GM12878 (cell line): Measurements from ENCODE around the gene DISP3. TPM values are rescaled to one million over a fixed set of nuclear protein-coding genes. Genes with fewer than 3 reads are reported as not detected.

Experiments used
- ATAC-seq: fragments of 200-7000 bp; cut with Tn5 transposase; 3 replicates; pipeline ENCODE4 v1.9.1; 2020; ENCODE audit warnings: mild to moderate bottlenecking, moderate library complexity
- BruUV-seq: library from RNA; stranded (reverse); fragments of 400-500 nt; replicated peaks from 2 replicates; lab custom pipeline; 2021; lab: Mats Ljungman, UMichigan
- CTCF ChIA-PET: fragments of 300-600 bp; sonication (Branson Sonifier 250); formaldehyde crosslinking; extraction: SDS; loops from one replicate; lab custom pipeline; 2021; ENCODE audit warnings: inconsistent platforms; lab: Yijun Ruan, JAX
- POLR2A ChIA-PET: fragments of 350-600 bp; formaldehyde crosslinking; extraction: SDS; loops from one replicate; lab custom pipeline; 2021; ENCODE audit warnings: inconsistent platforms; lab: Charles Lee
- RAD21 ChIA-PET: fragments of 300-600 bp; sonication (Branson Sonifier 250); formaldehyde crosslinking; loops from one replicate; lab custom pipeline; 2023; ENCODE audit warnings: antibody characterized with exemption; ENCODE audit not compliant: unreplicated experiment; lab: Charles Lee
- SMC1A ChIA-PET: fragments of 300-600 bp; sonication (Branson Sonifier 250); formaldehyde crosslinking; loops from one replicate; lab custom pipeline; 2023; ENCODE audit not compliant: unreplicated experiment, uncharacterized antibody; lab: Charles Lee
- DNase-seq: peaks from one replicate; pipeline ENCODE4 v3.0.0-alpha.2; 2011; ENCODE audit warnings: low read depth, low spot score
- FAIRE-seq: peaks from 3 replicates; lab custom pipeline; 2011; peaks lifted over from hg19 to GRCh38; lab: Jason Lieb, UNC
- H2AFZ ChIP-seq: 2 replicates; pipeline ENCODE4 v1.6.0; 2011; ENCODE audit warnings: low read depth, low read length, control low read depth; ENCODE audit not compliant: control insufficient read depth
- H3K27ac ChIP-seq: 2 replicates; pipeline ENCODE4 v1.5.1; 2011; ENCODE audit warnings: control low read depth; ENCODE audit not compliant: control insufficient read depth, insufficient read depth
- H3K27me3 ChIP-seq, 2 experiments: replicated peaks in 1 of 2; 2 replicates each; pipeline versions ENCODE4 v1.6.0 to v1.6.1; 2011; ENCODE audit warnings: low read length in 1 of 2; ENCODE audit not compliant: control insufficient read depth in 2 of 2, insufficient read depth in 2 of 2
- H3K36me3 ChIP-seq, 2 experiments: 2 replicates each; pipeline ENCODE4 v1.5.1; 2011; ENCODE audit warnings: low read length in 1 of 2; ENCODE audit not compliant: control insufficient read depth in 2 of 2, insufficient read depth in 2 of 2
- H3K4me1 ChIP-seq: 2 replicates; pipeline ENCODE4 v1.6.1; 2011; ENCODE audit warnings: mild to moderate bottlenecking, low read length, moderate library complexity, mixed read lengths; ENCODE audit not compliant: control insufficient read depth, insufficient read depth
- H3K4me2 ChIP-seq: 2 replicates; pipeline ENCODE4 v1.6.0; 2011; ENCODE audit warnings: control low read depth; ENCODE audit not compliant: control insufficient read depth, insufficient read depth
- H3K4me3 ChIP-seq: fragments of 200-600 bp; sonication (generic); 2 replicates; pipeline ENCODE4 v1.5.1; 2016
- H3K79me2 ChIP-seq: 2 replicates; pipeline ENCODE4 v1.6.0; 2011; ENCODE audit warnings: low read length; ENCODE audit not compliant: control insufficient read depth, insufficient read depth
- H3K9ac ChIP-seq: 2 replicates; pipeline ENCODE4 v1.8.0; 2011; ENCODE audit warnings: low read length, control low read depth, mixed read lengths; ENCODE audit not compliant: control insufficient read depth, insufficient read depth
- H3K9me3 ChIP-seq: replicated peaks from 3 replicates; pipeline ENCODE4 v1.5.1; 2011; ENCODE audit warnings: mild to moderate bottlenecking, low read length; ENCODE audit not compliant: control insufficient read depth, insufficient read depth
- H4K20me1 ChIP-seq: 2 replicates; pipeline ENCODE4 v1.6.0; 2011; ENCODE audit not compliant: control insufficient read depth, insufficient read depth
- BCL11A ChIP-seq: IDR thresholded peaks from 2 replicates; pipeline ENCODE4 v1.6.1; 2011; ENCODE audit warnings: low read depth, low read length
- CREB1 ChIP-seq: IDR thresholded peaks from 2 replicates; pipeline ENCODE4 v1.6.1; 2012; ENCODE audit warnings: low read depth, mild to moderate bottlenecking, inconsistent platforms
- EED ChIP-seq: sonication (generic); IDR thresholded peaks from 2 replicates; pipeline ENCODE4 v1.6.1; 2016; ENCODE audit warnings: antibody characterized with exemption, low read depth
- IKZF2 ChIP-seq, 2 experiments: fragments of 450-650 bp; IDR thresholded peaks; 2 replicates each; pipeline ENCODE4 v1.6.1; 2017; ENCODE audit warnings: mild to moderate bottlenecking in 2 of 2, moderate library complexity in 2 of 2
- NFYA ChIP-seq: IDR thresholded peaks from 2 replicates; pipeline ENCODE4 v1.6.1; 2011; ENCODE audit warnings: low read depth, mild to moderate bottlenecking, low read length, improper control_type of control experiment, borderline replicate concordance
- NRF1 ChIP-seq: conservative IDR thresholded peaks from 2 replicates; pipeline ENCODE4 v1.6.1; 2011; ENCODE audit warnings: mild to moderate bottlenecking, low read depth, low read length, improper control_type of control experiment
- RAD51 ChIP-seq: fragments of 450-650 bp; IDR thresholded peaks from 2 replicates; pipeline ENCODE4 v1.6.1; 2016; ENCODE audit warnings: moderate library complexity, mild to moderate bottlenecking, inconsistent platforms
- RB1 ChIP-seq: fragments of 450-650 bp; formaldehyde crosslinking; IDR thresholded peaks from 2 replicates; pipeline ENCODE4 v1.6.1; 2017; ENCODE audit warnings: mild to moderate bottlenecking, borderline replicate concordance
- RELA ChIP-seq: fragments of 450-650 bp; IDR thresholded peaks from 2 replicates; pipeline ENCODE4 v1.8.0; 2014; ENCODE audit warnings: borderline replicate concordance; ENCODE audit not compliant: partially characterized antibody
- SUZ12 ChIP-seq: fragments of 200-600 bp; sonication (generic); IDR thresholded peaks from one replicate; pipeline ENCODE4 v1.6.1; 2018; ENCODE audit warnings: antibody characterized with exemption, mild to moderate bottlenecking; ENCODE audit not compliant: unreplicated experiment
- ZNF24 ChIP-seq: fragments of 450-650 bp; IDR thresholded peaks from 2 replicates; pipeline ENCODE4 v1.6.1; 2017; ENCODE audit warnings: antibody characterized with exemption, mild to moderate bottlenecking
- WGBS: methylation state at CpG from one replicate; pipeline ENCODE4 v1.1.6; 2016; ENCODE audit warnings: low lambda C conversion rate; ENCODE audit not compliant: insufficient replicate concordance, insufficient coverage; ENCODE audit errors: missing lambda C conversion rate; 5-methylcytosine and 5-hydroxymethylcytosine counted together
- in situ Hi-C: fragments of 300-500 bp; cut with MboI; formaldehyde crosslinking; loops from 9 replicates; pipeline ENCODE4 v1.14.3; 2018; ENCODE audit warnings: mixed read lengths
- intact Hi-C: fragments of 100-400 bp; cut with micrococcal nuclease; formaldehyde crosslinking; loops from one replicate; pipeline ENCODE4 v1.14.2; 2022; ENCODE audit not compliant: unreplicated experiment
- polyA plus RNA-seq, 11 experiments: library from polyadenylated mRNA; depleted of rRNA in 4 of 11; unstranded in 6 of 11; stranded (reverse) in 5 of 11; fragments of >200 nt; fragmentation: Nextera tagmentation in 4 of 11; fragmentation: Illumina TruSeq in 1 of 11; extraction: Ambion mirVana in 4 of 11; extraction: Trizol in 1 of 11; gene quantifications; 1 replicate in 1 of 11; 2 replicates in 10 of 11; pipeline versions ENCODE4 v1.2.1 to v1.2.3, GENCODE V29; 2011 to 2016; ENCODE audit warnings: inconsistent platforms in 2 of 11, missing spikeins in 2 of 11, low read depth in 1 of 11
- total RNA-seq, 4 experiments: library from RNA; depleted of rRNA in 3 of 4; stranded (reverse); fragments of >200 nt in 3 of 4; fragmentation: Illumina TruSeq in 1 of 4; extraction: Trizol in 1 of 4; gene quantifications; 2 replicates each; pipeline versions ENCODE4 v1.2.1 to v1.2.3, GENCODE V29; 2013 to 2021
- TF ChIP-seq, protein P1 (sequence below): fragments of 450-650 bp; IDR thresholded peaks from 2 replicates; pipeline ENCODE4 v1.6.1; 2017; ENCODE audit warnings: low read depth, mild to moderate bottlenecking, moderate library complexity
- TF ChIP-seq, protein P2 (sequence below): IDR thresholded peaks from 2 replicates; pipeline ENCODE4 v1.6.1; 2012; ENCODE audit warnings: low read depth, low read length, improper control_type of control experiment
- TF ChIP-seq, protein P3 (sequence below): IDR thresholded peaks from 2 replicates; pipeline ENCODE4 v1.6.1; 2012; ENCODE audit warnings: low read length, inconsistent platforms

The DISP3 gene
- total and polyA plus RNA-seq, 10 of the 15 experiments (the other 5 are each of a cell fraction or from before 2014, with no cell fraction given), result under 0.01 to 0.18 (median 0.09) TPM; not detected in 2

GRCh38 chr1:11429935-11430334, 49.0 kb upstream of the DISP3 start:
- BruUV-seq, result no TSS peak
- no peak overlapping the region for H3K4me2 ChIP-seq
- no peaks in the 10 kb centered on the region for H3K4me1 ChIP-seq
- ChIA-PET RAD21 (no interaction called here), SMC1A (no interaction called here), POLR2A (no interaction called here), CTCF (no interaction called here)
- no peaks in the 10 kb centered on the region for H4K20me1 ChIP-seq
- H3K9ac ChIP-seq, result no peak overlapping the region
- no peak overlapping the region for H3K27ac ChIP-seq
- H3K27me3 ChIP-seq, result peaks cover 0 to 2% of the 10 kb centered on the region in 2 experiments; a peak in 2 of 4 replicates
- H3K36me3 ChIP-seq, result no peaks in the 10 kb centered on the region
- in situ Hi-C loops, result no loop called here
- WGBS, result 43% methylated on average over 10 of the region's 10 CpGs
- no peak for DNase-seq
- H3K4me3 ChIP-seq, result no peak overlapping the region
- H2AFZ ChIP-seq, result no peak overlapping the region
- intact Hi-C loops, result no loop called here
- H3K9me3 ChIP-seq, result no peaks in the 10 kb centered on the region; the same call in 2 of the 3 replicates
- no peak for ATAC-seq
- TF ChIP-seq, protein P1, sequence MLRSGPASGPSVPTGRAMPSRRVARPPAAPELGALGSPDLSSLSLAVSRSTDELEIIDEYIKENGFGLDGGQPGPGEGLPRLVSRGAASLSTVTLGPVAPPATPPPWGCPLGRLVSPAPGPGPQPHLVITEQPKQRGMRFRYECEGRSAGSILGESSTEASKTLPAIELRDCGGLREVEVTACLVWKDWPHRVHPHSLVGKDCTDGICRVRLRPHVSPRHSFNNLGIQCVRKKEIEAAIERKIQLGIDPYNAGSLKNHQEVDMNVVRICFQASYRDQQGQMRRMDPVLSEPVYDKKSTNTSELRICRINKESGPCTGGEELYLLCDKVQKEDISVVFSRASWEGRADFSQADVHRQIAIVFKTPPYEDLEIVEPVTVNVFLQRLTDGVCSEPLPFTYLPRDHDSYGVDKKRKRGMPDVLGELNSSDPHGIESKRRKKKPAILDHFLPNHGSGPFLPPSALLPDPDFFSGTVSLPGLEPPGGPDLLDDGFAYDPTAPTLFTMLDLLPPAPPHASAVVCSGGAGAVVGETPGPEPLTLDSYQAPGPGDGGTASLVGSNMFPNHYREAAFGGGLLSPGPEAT, result no peak
- no peak for TF ChIP-seq RELA
- TF ChIP-seq RAD51, result no peak
- TF ChIP-seq NRF1, result no peak
- TF ChIP-seq BCL11A, result no peak
- FAIRE-seq, result no peak
- H3K79me2 ChIP-seq, result no peaks in the 10 kb centered on the region

- H3K9me3 ChIP-seq, result no peaks in the 10 kb centered on the region
- no peaks in the 10 kb centered on the region for H3K36me3 ChIP-seq
- DNase-seq (no peak), ATAC-seq (no peak), FAIRE-seq (no peak)
- no peak overlapping the region for H3K9ac ChIP-seq
- SMC1A ChIA-PET, result no interaction called here
- H4K20me1 ChIP-seq, result no peaks in the 10 kb centered on the region
- RAD21 ChIA-PET, result no interaction called here
- no TSS peak for BruUV-seq
- H3K79me2 ChIP-seq, result no peaks in the 10 kb centered on the region
- CTCF ChIA-PET, result no interaction called here
- H3K4me1 ChIP-seq, result no peaks in the 10 kb centered on the region
- H3K27me3 ChIP-seq, result peaks cover 0 to 4% of the 10 kb centered on the region in 2 experiments; a peak in 3 of 4 replicates
- WGBS, result 37% methylated on average over 14 of the region's 16 CpGs
- no peak overlapping the region for H3K4me3 ChIP-seq
- POLR2A ChIA-PET, result no interaction called here
- H3K27ac ChIP-seq, result no peak overlapping the region
- no peak overlapping the region for H3K4me2 ChIP-seq
- intact Hi-C loops (no loop called here), in situ Hi-C loops (no loop called here)
- no peak overlapping the region for H2AFZ ChIP-seq
- TF ChIP-seq CREB1, result no peak
- no peak for TF ChIP-seq NFYA
- no peak for TF ChIP-seq IKZF2 (IDR thresholded peaks at IDR 0.05)
- no peak for TF ChIP-seq EED
- TF ChIP-seq RB1, result no peak
- no peak for TF ChIP-seq ZNF24
- TF ChIP-seq, protein P2, sequence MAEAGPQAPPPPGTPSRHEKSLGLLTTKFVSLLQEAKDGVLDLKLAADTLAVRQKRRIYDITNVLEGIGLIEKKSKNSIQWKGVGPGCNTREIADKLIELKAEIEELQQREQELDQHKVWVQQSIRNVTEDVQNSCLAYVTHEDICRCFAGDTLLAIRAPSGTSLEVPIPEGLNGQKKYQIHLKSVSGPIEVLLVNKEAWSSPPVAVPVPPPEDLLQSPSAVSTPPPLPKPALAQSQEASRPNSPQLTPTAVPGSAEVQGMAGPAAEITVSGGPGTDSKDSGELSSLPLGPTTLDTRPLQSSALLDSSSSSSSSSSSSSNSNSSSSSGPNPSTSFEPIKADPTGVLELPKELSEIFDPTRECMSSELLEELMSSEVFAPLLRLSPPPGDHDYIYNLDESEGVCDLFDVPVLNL, result no peak
- TF ChIP-seq SUZ12, result no peak
- TF ChIP-seq, protein P3, sequence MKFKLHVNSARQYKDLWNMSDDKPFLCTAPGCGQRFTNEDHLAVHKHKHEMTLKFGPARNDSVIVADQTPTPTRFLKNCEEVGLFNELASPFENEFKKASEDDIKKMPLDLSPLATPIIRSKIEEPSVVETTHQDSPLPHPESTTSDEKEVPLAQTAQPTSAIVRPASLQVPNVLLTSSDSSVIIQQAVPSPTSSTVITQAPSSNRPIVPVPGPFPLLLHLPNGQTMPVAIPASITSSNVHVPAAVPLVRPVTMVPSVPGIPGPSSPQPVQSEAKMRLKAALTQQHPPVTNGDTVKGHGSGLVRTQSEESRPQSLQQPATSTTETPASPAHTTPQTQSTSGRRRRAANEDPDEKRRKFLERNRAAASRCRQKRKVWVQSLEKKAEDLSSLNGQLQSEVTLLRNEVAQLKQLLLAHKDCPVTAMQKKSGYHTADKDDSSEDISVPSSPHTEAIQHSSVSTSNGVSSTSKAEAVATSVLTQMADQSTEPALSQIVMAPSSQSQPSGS, result no peak
Measured at GRCh38 chr1:11431941-11432507, 46.9 kb upstream of the DISP3 start.
